ENCODE measurements around the gene REXO1.

The REXO1 gene

GRCh38 chr19:1816530-1817298 lies 31.6 kb downstream of the REXO1 start:
- Histone ChIP-seq H3K4me2 (ENCODE audit: low read length, poor library complexity, severe bottlenecking) (no peak overlapping the region), H2BK15ac (ENCODE audit: low read depth, poor library complexity, severe bottlenecking) (no peak overlapping the region), H3K9me3 (ENCODE audit: control insufficient read depth, low read length) (no peaks in the 10 kb centered on the region), H3K9ac (ENCODE audit: low read length) (no peak overlapping the region), H2AK5ac (ENCODE audit: low read length, severe bottlenecking) (no peak overlapping the region), H3K23ac (ENCODE audit: low read length in 2 of 2) (no peak overlapping the region), H3K79me1 (replicated peaks; ENCODE audit: low read length, poor library complexity, severe bottlenecking) (peaks cover 40% of the 10 kb centered on the region), H3K4me1 (ENCODE audit: control insufficient read depth, insufficient read depth, low read depth, low read length) (peaks cover 10% of the 10 kb centered on the region), H3K27ac (ENCODE audit: low read length, poor library complexity, severe bottlenecking) (no peak overlapping the region), H3K36me3 (ENCODE audit: control insufficient read depth in 1 of 2, insufficient read depth in 2 of 2, low read depth in 1 of 2, low read length in 2 of 2) (peaks cover 47 to 75% of the 10 kb centered on the region in 2 experiments), H3K14ac (ENCODE audit: low read length in 2 of 2) (no peak overlapping the region), H4K91ac (ENCODE audit: low read length) (no peak overlapping the region), H2BK12ac (ENCODE audit: low read length in 2 of 2) (no peak overlapping the region), H3K18ac (ENCODE audit: low read depth in 1 of 2, low read length in 2 of 2) (no peak overlapping the region), H2AFZ (ENCODE audit: low read depth, low read length) (no peak overlapping the region), H3K27me3 (ENCODE audit: control insufficient read depth in 1 of 2, insufficient read depth in 1 of 2, low read length in 2 of 2) (no peaks in the 10 kb centered on the region), H2BK5ac (ENCODE audit: low read depth, low read length, poor library complexity, severe bottlenecking) (no peak overlapping the region), H3K4me3 (ENCODE audit: insufficient read depth in 1 of 2, low read depth in 1 of 2, low read length in 2 of 2) (no peak overlapping the region), H3K4ac (ENCODE audit: low read depth in 1 of 2, low read length in 2 of 2) (no peak overlapping the region), H4K8ac (ENCODE audit: low read length) (no peak overlapping the region), H2BK120ac (ENCODE audit: low read depth, low read length) (no peak overlapping the region)
- no peak for DNase-seq
- 97% methylated on average over 35 of the region's 36 CpGs for WGBS

GRCh38 chr19:1815605-1816529 lies 32.4 kb downstream of the REXO1 start:
- no peak overlapping the region for H2BK5ac ChIP-seq (ENCODE audit: low read depth, low read length, poor library complexity, severe bottlenecking)
- WGBS = 95% methylated on average over 61 of the region's 61 CpGs

GRCh38 chr19:1814833-1815604 lies 33.3 kb downstream of the REXO1 start:
- DNase-seq = no peak
- no peak overlapping the region for H4K91ac ChIP-seq (ENCODE audit: low read length)
- H3K27ac ChIP-seq (ENCODE audit: low read length, poor library complexity, severe bottlenecking) = no peak overlapping the region
- H3K9ac ChIP-seq (ENCODE audit: low read length) = no peak overlapping the region
- H3K18ac ChIP-seq (ENCODE audit: low read depth in 1 of 2, low read length in 2 of 2) = no peak overlapping the region
- no peak overlapping the region for H2BK120ac ChIP-seq (ENCODE audit: low read depth, low read length)
- H3K4me1 ChIP-seq (ENCODE audit: control insufficient read depth, insufficient read depth, low read depth, low read length) = peaks cover 20% of the 10 kb centered on the region
- no peak overlapping the region for H2BK5ac ChIP-seq (ENCODE audit: low read depth, low read length, poor library complexity, severe bottlenecking)
- H2BK15ac ChIP-seq (ENCODE audit: low read depth, poor library complexity, severe bottlenecking) = no peak overlapping the region
- H4K8ac ChIP-seq (ENCODE audit: low read length) = no peak overlapping the region
- no peak overlapping the region for H2AK5ac ChIP-seq (ENCODE audit: low read length, severe bottlenecking)
- H2BK12ac ChIP-seq (ENCODE audit: low read length in 2 of 2) = no peak overlapping the region
- WGBS = 95% methylated on average over 20 of the region's 26 CpGs
- peaks cover 36 to 58% of the 10 kb centered on the region in 2 experiments for H3K36me3 ChIP-seq (ENCODE audit: control insufficient read depth in 1 of 2, insufficient read depth in 2 of 2, low read depth in 1 of 2, low read length in 2 of 2)
- H3K79me1 ChIP-seq (replicated peaks; ENCODE audit: low read length, poor library complexity, severe bottlenecking) = peaks cover 30% of the 10 kb centered on the region
- no peak overlapping the region for H3K4me3 ChIP-seq (ENCODE audit: insufficient read depth in 1 of 2, low read depth in 1 of 2, low read length in 2 of 2)
- H3K23ac ChIP-seq (ENCODE audit: low read length in 2 of 2) = no peak overlapping the region
- H3K9me3 ChIP-seq (ENCODE audit: control insufficient read depth, low read length) = no peaks in the 10 kb centered on the region
- no peak overlapping the region for H3K14ac ChIP-seq (ENCODE audit: low read length in 2 of 2)
- no peaks in the 10 kb centered on the region for H3K27me3 ChIP-seq (ENCODE audit: control insufficient read depth in 1 of 2, insufficient read depth in 1 of 2, low read length in 2 of 2)
- no peak overlapping the region for H3K4me2 ChIP-seq (ENCODE audit: low read length, poor library complexity, severe bottlenecking)
- no peak overlapping the region for H3K4ac ChIP-seq (ENCODE audit: low read depth in 1 of 2, low read length in 2 of 2)
- H2AFZ ChIP-seq (ENCODE audit: low read depth, low read length) = no peak overlapping the region

More at GRCh38 chr19:1815605-1816529, 32.4 kb downstream of the REXO1 start:
- Histone ChIP-seq H4K8ac (ENCODE audit: low read length) (no peak overlapping the region), H3K9me3 (ENCODE audit: control insufficient read depth, low read length) (no peaks in the 10 kb centered on the region), H2BK12ac (ENCODE audit: low read length in 2 of 2) (no peak overlapping the region), H3K27ac (ENCODE audit: low read length, poor library complexity, severe bottlenecking) (no peak overlapping the region), H3K27me3 (ENCODE audit: control insufficient read depth in 1 of 2, insufficient read depth in 1 of 2, low read length in 2 of 2) (no peaks in the 10 kb centered on the region), H3K9ac (ENCODE audit: low read length) (no peak overlapping the region), H3K79me1 (replicated peaks; ENCODE audit: low read length, poor library complexity, severe bottlenecking) (peaks cover 35% of the 10 kb centered on the region), H3K4me3 (ENCODE audit: insufficient read depth in 1 of 2, low read depth in 1 of 2, low read length in 2 of 2) (no peak overlapping the region), H2BK15ac (ENCODE audit: low read depth, poor library complexity, severe bottlenecking) (no peak overlapping the region), H3K14ac (ENCODE audit: low read length in 2 of 2) (no peak overlapping the region), H3K4me1 (ENCODE audit: control insufficient read depth, insufficient read depth, low read depth, low read length) (peaks cover 19% of the 10 kb centered on the region), H3K4ac (ENCODE audit: low read depth in 1 of 2, low read length in 2 of 2) (no peak overlapping the region), H3K23ac (ENCODE audit: low read length in 2 of 2) (no peak overlapping the region), H2BK120ac (ENCODE audit: low read depth, low read length) (no peak overlapping the region), H3K4me2 (ENCODE audit: low read length, poor library complexity, severe bottlenecking) (no peak overlapping the region), H2AK5ac (ENCODE audit: low read length, severe bottlenecking) (no peak overlapping the region), H2AFZ (ENCODE audit: low read depth, low read length) (no peak overlapping the region), H4K91ac (ENCODE audit: low read length) (no peak overlapping the region), H3K18ac (ENCODE audit: low read depth in 1 of 2, low read length in 2 of 2) (no peak overlapping the region), H3K36me3 (ENCODE audit: control insufficient read depth in 1 of 2, insufficient read depth in 2 of 2, low read depth in 1 of 2, low read length in 2 of 2) (peaks cover 43 to 66% of the 10 kb centered on the region in 2 experiments)
- DNase-seq = no peak

Measured in mesenchymal stem cell (in vitro differentiated cells and primary cell).